Peyer's patch (tissue), 4 donors: Measurements from ENCODE around the gene EXOC3. TPM values are rescaled to one million over a fixed set of nuclear protein-coding genes. Genes with fewer than 3 reads are reported as not detected.

Source experiments
- DNase-seq, 3 donors: peaks; one replicate each; pipeline ENCODE4 v3.0.0-alpha.2; 2017 to 2019
- H3K27ac ChIP-seq, 4 donors: fragments of 200-600 bp; sonication (generic); one replicate each; pipeline ENCODE4 v1.5.1; 2016 to 2019
- H3K27me3 ChIP-seq, 2 donors: fragments of 200-600 bp; sonication (generic); one replicate each; pipeline ENCODE4 v1.5.1; 2019
- H3K36me3 ChIP-seq, 3 donors: fragments of 200-600 bp; sonication (generic); one replicate each; pipeline ENCODE4 v1.5.1; 2016 to 2019
- H3K4me1 ChIP-seq, 4 donors: fragments of 200-600 bp; sonication (generic); one replicate each; pipeline ENCODE4 v1.5.1; 2016 to 2019
- H3K4me3 ChIP-seq, 4 donors: fragments of 200-600 bp; sonication (generic); 1 replicate in 3 of 4; 2 replicates in 1 of 4; pipeline ENCODE4 v1.5.1; 2016 to 2019; ENCODE audit warnings: mild to moderate bottlenecking in 1 of 4
- H3K9me3 ChIP-seq, 4 donors: fragments of 200-600 bp; sonication (generic); one replicate each; pipeline ENCODE4 v1.5.1; 2016 to 2019; ENCODE audit warnings: mild to moderate bottlenecking in 1 of 4
- CTCF ChIP-seq, 6 experiments: fragments of 450-650 bp in 4 of 6; fragments of 200-600 bp in 2 of 6; sonication (generic) in 1 of 6; IDR thresholded peaks; one replicate each; pipeline ENCODE4 v1.5.1; 2017 to 2019; ENCODE audit warnings: antibody characterized with exemption in 6 of 6, mild to moderate bottlenecking in 3 of 6, moderate library complexity in 1 of 6
- POLR2A ChIP-seq, 2 donors: fragments of 450-650 bp; IDR thresholded peaks; one replicate each; pipeline ENCODE4 v1.5.1; 2017; ENCODE audit warnings: antibody characterized with exemption in 2 of 2, mild to moderate bottlenecking in 2 of 2, moderate library complexity in 2 of 2
- total RNA-seq, 4 donors: library from RNA; depleted of rRNA; stranded (reverse); fragments of >200 nt; gene quantifications; one replicate each; pipeline ENCODE4 v1.1.0, GENCODE V29; 2016

Gene EXOC3
- total RNA-seq, 4 donors from 2014 or later, result 74.3 to 201 (median 141) TPM

DNA sequence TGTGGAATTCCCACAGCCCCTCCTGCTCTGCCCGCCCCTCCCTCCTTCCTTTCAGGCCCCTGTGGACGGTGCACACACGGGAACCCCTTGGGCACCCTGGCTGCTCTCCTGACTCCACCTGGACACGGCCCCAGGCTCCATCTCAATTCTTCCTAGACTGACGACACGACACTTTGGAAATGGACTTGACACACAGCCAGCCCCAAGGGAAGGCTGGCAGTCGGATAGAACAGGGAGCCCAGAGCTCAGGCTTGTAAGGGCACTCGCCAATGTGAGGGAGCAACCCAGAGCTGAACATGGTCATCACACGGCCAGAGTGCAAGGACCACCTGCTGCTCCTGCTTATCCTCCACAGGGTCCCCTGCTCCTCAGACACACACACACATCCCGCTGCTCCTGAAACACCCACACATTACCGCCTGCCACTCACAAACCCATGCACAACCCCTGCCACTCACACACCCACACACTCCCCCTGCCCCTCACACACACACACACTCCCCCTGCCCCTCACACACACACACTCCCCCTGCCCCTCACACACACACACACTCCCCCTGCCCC is 72.4 kb downstream of the EXOC3 start:
- Histone ChIP-seq H3K27me3 (no peaks in the 10 kb centered on the region), H3K9me3 (no peaks in the 10 kb centered on the region), H3K36me3 (peaks cover 0 to 4% (median 0%) of the 10 kb centered on the region in 3 donors), H3K4me3 (peak overlapping the region in 2 of 4 donors; percentile 18 to 28), H3K4me1 (peaks cover 0 to 25% (median 0%) of the 10 kb centered on the region in 4 donors), H3K27ac (peak overlapping the region in 3 of 4 donors; percentile 63 to 83 (median 78))
- TF ChIP-seq POLR2A (IDR thresholded peaks at IDR 0.05) (no peak), CTCF (IDR thresholded peaks at IDR 0.05) (no peak)
- no peak for DNase-seq

DNA sequence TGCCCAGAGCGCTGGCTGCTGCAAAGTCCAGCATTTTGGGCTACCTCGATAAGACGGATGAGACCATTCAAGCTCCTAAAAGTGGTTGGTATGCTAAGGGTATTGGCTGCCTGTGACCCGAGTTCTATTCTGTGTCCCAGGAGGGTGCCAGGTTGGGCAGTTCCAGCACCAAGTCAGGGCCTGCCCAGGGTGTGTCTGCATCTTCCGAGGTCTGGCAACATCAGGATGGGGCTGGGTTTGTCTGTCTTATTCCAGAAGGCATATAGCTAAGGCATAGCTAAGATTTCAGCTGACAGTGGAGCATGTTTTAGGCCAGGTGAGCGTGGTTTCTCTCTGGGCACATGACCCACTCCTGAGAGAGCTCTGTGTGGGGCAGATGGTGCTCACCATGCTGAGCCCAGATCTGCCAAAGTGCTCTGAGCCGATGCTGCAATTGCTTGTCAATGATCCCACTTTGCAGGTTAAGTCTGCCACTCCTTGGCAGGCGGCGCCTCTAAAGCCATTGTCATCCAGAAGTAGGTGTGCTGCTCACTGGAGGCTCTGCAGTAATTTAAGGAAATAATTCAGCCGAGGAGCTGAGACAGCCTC is 73.5 kb downstream of the EXOC3 start:
- no peaks in the 10 kb centered on the region for H3K9me3 ChIP-seq
- no peak overlapping the region for H3K27ac ChIP-seq
- no peak for DNase-seq
- H3K36me3 ChIP-seq, result peaks cover 0 to 4% (median 0%) of the 10 kb centered on the region in 3 donors
- peaks cover 0 to 25% (median 0%) of the 10 kb centered on the region in 4 donors for H3K4me1 ChIP-seq
- TF ChIP-seq POLR2A (IDR thresholded peaks at IDR 0.05) (no peak), CTCF (IDR thresholded peaks at IDR 0.05) (no peak)
- H3K27me3 ChIP-seq, result no peaks in the 10 kb centered on the region
- no peak overlapping the region for H3K4me3 ChIP-seq

Other genes with a start within 250 kb of the EXOC3 start
- 1 to 10 TPM; 4.1 to 9.0 (median 7.2) TPM for gene CCDC127, start 225.0 kb upstream of the EXOC3 start, total RNA-seq
- gene SDHA, start 224.9 kb upstream of the EXOC3 start, total RNA-seq, result 100 to 1,000 TPM in 3 of 4 donors, 10 to 100 TPM in 1; 94.9 to 253 (median 207) TPM
- gene PDCD6, start 171.5 kb upstream of the EXOC3 start, total RNA-seq, result 100 to 1,000 TPM in 2 of 4 donors, 10 to 100 TPM in 2; 75.9 to 114 (median 96.0) TPM
- gene AHRR, start 121.5 kb upstream of the EXOC3 start, total RNA-seq, result 10 to 100 TPM in 1 of 4 donors, 1 to 10 TPM in 3; 1.6 to 28.1 (median 2.4) TPM
- gene SLC9A3, start 81.3 kb downstream of the EXOC3 start, total RNA-seq, result 100 to 1,000 TPM in 3 of 4 donors, 10 to 100 TPM in 1; 16.5 to 320 (median 283) TPM
- gene CEP72, start 169.2 kb downstream of the EXOC3 start, total RNA-seq, result 10 to 100 TPM in 1 of 4 donors, 1 to 10 TPM in 3; 2.2 to 33.8 (median 4.5) TPM